GM18499 (cell line): ENCODE data around the gene GNAO1.

Experiments used
- ATAC-seq: cut with Tn5 transposase; IDR thresholded peaks from one replicate; pipeline ENCODE4 v1.9.1; 2021; ENCODE audit warnings: moderate number of reproducible peaks; ENCODE audit not compliant: insufficient read depth, unreplicated experiment

The GNAO1 gene

GRCh38 chr16:56197192-56197992 lies 6.1 kb downstream of the GNAO1 start:
- ATAC-seq = no peak

DNA sequence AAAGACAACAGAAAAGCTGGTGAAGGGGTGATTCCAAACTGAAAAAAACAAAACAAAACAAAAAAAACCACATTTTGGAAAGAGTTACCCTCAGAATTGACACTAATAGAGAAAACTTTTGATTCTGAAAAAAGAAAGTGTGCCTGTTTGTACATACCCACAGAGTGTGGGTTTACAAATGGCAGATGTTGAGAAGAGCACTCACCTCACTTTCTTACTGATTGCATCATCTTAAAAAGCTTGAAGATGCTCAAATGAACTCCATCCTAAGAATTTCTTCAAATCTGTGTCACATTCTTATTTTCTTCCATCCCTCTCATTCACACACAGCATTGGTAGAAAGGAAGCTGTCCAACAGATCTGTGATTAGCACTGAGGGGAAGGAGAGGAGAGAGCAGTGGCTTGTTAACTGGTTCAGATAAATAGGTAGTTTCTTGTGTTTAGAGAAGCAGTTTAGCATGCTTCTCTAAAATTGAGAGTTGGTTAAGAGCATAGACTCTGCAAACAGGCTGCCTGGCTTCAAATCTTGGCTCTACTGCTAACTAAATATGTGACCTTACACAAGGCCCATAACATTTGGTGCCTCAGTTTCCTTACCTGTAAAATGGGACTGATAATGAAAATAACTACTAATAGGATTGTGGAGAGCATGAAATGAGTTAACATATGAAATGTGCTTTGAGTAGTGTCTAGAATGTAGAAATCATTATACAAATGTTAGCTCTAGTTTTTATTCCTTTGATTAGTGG lies 6.9 kb downstream of the GNAO1 start:
- no peak for ATAC-seq

- ATAC-seq = no peak
Observed at GRCh38 chr16:56198755-56199114, 7.4 kb downstream of the GNAO1 start.

GRCh38 chr16:56199164-56199563 lies 7.9 kb downstream of the GNAO1 start:
- ATAC-seq = peak; percentile 40

- ATAC-seq = no peak
Observed at GRCh38 chr16:56201030-56201429, 9.7 kb downstream of the GNAO1 start.

GRCh38 chr16:56202036-56202435 lies 10.7 kb downstream of the GNAO1 start:
- ATAC-seq = no peak

DNA sequence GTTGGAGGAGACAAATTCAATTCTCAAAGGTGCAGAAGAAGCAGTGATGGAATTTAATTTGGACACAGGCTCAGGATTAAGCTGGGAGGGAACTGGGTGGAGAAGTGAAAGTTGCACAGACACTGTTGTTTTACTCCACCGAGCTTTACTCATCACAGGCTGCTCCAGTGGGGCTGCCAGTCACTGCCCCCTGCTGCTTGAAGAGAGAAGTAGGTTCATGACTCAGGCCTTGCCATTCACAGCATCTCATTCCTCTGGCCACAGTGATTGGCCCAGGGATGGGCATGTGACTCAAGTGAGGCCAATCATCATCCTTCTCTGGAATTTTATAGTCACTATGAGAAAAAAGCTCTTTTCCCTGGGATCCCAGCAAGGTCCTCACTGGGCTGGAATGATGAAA lies 11.8 kb downstream of the GNAO1 start:
- peak; percentile 51 for ATAC-seq

DNA sequence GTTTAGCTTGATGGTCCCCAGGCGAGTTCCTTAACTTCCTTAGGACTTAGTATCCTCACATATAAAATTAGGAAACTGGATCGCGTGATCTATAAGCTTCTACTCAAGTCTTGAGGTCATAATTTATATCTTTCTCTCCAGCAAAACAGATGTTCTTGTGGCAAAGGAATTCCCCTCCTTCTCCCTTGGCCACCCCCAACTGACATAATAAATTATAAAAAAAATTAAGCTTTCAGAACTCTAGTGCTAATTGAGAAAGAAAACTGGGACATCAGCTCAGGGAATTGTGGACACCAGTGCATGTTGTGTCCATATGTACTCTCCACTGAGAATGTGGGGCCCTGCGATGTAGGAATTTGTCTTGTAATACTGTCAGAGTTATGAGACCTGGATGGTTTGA lies 13.5 kb downstream of the GNAO1 start:
- no peak for ATAC-seq

- ATAC-seq = no peak
Observed at GRCh38 chr16:56206951-56207350, 15.7 kb downstream of the GNAO1 start.

- ATAC-seq = no peak
Observed at GRCh38 chr16:56207421-56207820, 16.1 kb downstream of the GNAO1 start.

DNA sequence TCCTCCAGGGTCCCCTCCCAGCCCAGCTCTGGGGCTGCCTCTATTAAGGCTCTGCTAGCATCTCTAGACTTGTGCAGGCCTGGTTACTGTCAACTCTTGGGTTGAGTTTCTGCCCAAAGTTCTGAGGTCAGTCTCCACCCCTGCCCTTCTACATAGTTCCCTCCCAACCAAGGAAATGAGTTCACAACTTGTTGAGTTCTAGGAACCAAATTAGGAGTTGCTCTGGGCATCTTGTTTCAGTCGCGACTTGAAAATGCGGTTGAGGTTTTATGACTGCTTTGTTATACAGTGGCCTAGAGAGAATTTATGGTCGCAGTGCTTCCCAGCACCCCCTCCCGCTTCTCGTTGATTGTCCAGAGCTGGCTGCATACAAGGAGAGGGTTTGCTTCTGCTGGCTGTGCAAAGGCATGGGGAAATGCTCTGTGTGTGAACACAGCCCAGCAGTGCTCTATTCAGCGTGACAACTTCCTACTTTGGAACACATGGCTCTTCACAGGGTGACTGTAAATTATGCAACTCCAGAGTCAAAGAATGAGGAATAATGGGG lies 20.2 kb downstream of the GNAO1 start:
- no peak for ATAC-seq

GRCh38 chr16:56212144-56212543 lies 20.9 kb downstream of the GNAO1 start:
- no peak for ATAC-seq

- no peak for ATAC-seq
Observed at GRCh38 chr16:56221995-56222394, 30.7 kb downstream of the GNAO1 start.

DNA sequence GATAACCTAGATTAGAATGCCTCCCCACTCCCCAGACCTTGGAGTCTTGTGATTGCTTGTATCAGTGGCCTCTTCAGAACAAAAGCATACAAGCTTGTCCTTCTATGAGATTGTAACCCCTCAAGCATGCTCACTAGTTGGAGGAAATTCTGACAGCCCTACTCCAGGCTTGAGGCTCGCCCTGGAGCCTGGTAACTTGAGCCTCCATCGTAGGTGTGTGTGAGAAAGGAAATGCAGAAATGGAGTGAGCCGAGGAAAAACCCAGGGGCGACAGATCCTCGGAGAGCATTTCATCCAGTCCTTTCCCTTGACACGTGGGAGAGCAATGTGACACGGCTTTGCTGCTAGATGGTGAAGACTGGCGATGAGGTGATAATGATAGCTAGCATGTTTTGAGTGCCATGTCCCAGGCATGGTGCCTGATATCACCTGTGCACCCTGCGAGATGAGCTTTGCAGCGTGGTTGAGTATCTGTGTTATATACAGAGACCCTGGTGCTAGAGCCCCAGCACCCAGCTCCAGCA lies 31.2 kb downstream of the GNAO1 start:
- ATAC-seq = no peak

GRCh38 chr16:56225017-56225742 lies 33.9 kb downstream of the GNAO1 start:
- no peak for ATAC-seq

GRCh38 chr16:56226187-56226586 lies 34.9 kb downstream of the GNAO1 start:
- ATAC-seq = no peak

DNA sequence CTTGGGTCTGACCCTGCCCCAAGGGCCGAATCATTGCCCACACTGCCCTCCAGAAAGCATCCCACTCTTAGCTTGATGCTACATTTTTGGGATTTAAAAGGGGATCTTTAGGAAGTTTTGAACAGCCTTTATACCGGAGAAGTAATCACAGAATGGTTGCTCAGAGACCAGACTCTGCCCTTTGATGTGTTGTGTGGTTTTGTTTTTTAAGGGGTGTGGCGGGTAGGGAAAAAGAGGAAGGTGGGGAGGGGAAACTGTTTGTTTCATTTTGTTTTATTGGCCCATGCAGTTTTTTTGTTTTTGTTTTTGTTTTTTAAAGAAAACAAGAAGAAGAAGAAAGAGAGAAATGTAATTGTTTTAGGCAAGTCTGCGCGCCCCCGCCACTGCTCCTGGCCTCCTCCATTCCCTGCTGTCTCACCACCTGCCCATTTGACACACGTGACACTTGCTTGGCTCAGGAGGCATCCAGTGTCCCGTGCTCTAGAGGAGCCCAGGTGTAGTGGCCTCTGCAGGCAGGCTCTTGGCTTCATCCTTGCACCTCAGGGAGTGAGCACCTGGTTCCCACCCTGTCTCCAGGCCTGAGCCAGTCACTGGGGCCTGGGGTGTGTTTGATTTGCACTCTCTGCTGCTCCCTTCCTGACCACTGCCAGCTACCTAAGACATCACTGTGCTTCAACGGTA lies 35.7 kb downstream of the GNAO1 start:
- ATAC-seq = no peak

- no peak for ATAC-seq
Observed at GRCh38 chr16:56227936-56228335, 36.6 kb downstream of the GNAO1 start.

- no peak for ATAC-seq
Observed at GRCh38 chr16:56228476-56228875, 37.2 kb downstream of the GNAO1 start.
